ENCODE results near the gene TAS2R38.

GRCh38 chr7:141949911-141950310 is 23.7 kb downstream of the TAS2R38 start:
- TF ChIP-seq CTCF (IDR thresholded peaks at IDR 0.05): no peak
- TF ChIP-seq EZH2 (IDR thresholded peaks at IDR 0.05): no peak

All from neural progenitor cell (in vitro differentiated cells).